Gastroesophageal sphincter (tissue), 3 donors: ENCODE measurements around the gene INSYN1.

Experiments
- EP300 ChIP-seq: sonication (generic); formaldehyde crosslinking; IDR thresholded peaks from one replicate; pipeline ENCODE4 v1.6.1; 2017; ENCODE audit warnings: antibody characterized with exemption, mild to moderate bottlenecking
- POLR2A ChIP-seq, 2 donors: fragments of 450-650 bp; IDR thresholded peaks; one replicate each; pipeline ENCODE4 v1.6.1; 2017; ENCODE audit warnings: antibody characterized with exemption in 2 of 2, mild to moderate bottlenecking in 2 of 2, moderate library complexity in 1 of 2
- TF ChIP-seq, protein P1 (sequence below), 4 experiments: fragments of 200-600 bp in 2 of 4; fragments of 450-650 bp in 2 of 4; sonication (generic) in 1 of 4; IDR thresholded peaks; one replicate each; pipeline ENCODE4 v1.5.1; 2017 to 2019; ENCODE audit warnings: antibody characterized with exemption in 4 of 4, mild to moderate bottlenecking in 2 of 4, moderate library complexity in 2 of 4

DNA sequence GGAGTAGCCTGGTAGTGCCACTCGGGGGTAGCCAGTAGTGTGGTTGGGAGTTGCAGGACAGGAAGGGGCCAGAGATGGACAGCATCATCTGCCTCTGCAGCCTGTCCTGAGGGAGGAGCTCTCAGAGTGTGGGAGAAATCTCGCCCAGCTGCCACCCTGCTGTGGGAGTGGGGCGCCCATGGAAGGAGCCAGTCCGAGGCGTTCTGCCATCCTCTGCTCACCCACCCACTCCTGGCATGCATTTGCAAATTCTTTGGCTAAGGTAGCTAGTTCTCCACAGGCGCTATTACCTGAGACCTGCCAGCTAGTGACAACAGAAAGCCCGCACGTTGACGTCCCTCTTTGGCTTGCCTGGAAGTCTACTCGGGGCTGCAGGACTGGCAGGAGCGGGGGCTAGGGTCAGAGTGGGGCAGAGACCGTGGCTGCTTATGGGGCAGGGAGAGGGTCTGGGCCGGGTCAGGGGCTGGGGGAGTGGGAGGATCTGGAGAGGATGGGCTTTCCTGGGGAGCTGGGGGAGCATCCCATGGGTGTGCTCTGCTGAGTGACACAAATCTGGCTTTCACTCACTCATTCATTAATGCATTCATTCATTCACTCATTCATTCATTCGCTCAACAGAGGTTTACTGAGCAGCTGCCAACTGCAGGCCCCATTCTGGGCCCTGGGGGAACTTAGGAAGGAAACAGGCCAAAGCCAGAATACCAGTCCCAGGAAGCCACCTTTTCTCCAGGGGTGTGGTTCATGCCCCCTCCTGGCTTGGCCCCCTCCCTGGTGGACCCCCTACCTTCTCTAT, 44.4 kb upstream of the INSYN1 start:
- TF ChIP-seq, protein P1, sequence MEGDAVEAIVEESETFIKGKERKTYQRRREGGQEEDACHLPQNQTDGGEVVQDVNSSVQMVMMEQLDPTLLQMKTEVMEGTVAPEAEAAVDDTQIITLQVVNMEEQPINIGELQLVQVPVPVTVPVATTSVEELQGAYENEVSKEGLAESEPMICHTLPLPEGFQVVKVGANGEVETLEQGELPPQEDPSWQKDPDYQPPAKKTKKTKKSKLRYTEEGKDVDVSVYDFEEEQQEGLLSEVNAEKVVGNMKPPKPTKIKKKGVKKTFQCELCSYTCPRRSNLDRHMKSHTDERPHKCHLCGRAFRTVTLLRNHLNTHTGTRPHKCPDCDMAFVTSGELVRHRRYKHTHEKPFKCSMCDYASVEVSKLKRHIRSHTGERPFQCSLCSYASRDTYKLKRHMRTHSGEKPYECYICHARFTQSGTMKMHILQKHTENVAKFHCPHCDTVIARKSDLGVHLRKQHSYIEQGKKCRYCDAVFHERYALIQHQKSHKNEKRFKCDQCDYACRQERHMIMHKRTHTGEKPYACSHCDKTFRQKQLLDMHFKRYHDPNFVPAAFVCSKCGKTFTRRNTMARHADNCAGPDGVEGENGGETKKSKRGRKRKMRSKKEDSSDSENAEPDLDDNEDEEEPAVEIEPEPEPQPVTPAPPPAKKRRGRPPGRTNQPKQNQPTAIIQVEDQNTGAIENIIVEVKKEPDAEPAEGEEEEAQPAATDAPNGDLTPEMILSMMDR (IDR thresholded peaks at IDR 0.05), result no peak
- TF ChIP-seq EP300, result no peak
- TF ChIP-seq POLR2A (IDR thresholded peaks at IDR 0.05), result no peak
